ENCODE results near the gene CLEC12A.

Gene CLEC12A

DNA sequence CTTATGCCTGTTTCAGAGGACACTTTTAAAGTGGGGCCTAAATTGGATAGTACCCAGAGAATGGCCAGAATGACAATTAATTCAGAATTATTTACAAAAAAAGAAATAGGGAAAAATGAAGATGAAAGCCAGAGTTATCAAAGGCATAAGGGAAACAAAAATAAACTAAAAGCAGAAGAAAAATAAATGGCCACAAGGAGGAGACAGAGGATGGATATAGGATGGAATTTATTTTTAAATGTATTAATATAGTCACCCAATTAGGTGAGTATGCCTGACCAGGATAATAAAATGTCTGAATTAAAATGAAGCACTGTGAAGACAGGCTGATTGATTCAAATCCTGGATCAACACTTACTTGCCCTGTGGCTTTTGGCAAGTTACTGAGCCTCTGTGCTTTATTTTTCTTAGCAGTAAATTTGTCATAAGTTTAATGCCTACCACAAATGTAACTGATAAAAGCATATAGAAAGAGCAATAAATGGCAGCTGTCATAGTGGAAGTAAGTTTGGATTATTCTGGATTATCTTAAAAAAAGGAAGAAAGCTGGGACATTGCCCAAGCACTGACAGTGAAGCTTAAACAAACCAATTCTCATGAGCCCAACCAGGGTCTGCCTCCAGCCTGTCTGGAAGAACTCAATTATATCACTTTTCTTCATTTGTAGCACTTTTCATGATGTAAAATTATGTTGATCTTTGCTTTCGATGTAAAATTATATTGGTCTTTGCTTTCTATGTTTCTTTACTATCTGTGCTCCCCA is 62.8 kb downstream of the CLEC12A start:
- peak; percentile 16 for DNase-seq (ENCODE audit: low spot score)
- TF ChIP-seq, protein P1, sequence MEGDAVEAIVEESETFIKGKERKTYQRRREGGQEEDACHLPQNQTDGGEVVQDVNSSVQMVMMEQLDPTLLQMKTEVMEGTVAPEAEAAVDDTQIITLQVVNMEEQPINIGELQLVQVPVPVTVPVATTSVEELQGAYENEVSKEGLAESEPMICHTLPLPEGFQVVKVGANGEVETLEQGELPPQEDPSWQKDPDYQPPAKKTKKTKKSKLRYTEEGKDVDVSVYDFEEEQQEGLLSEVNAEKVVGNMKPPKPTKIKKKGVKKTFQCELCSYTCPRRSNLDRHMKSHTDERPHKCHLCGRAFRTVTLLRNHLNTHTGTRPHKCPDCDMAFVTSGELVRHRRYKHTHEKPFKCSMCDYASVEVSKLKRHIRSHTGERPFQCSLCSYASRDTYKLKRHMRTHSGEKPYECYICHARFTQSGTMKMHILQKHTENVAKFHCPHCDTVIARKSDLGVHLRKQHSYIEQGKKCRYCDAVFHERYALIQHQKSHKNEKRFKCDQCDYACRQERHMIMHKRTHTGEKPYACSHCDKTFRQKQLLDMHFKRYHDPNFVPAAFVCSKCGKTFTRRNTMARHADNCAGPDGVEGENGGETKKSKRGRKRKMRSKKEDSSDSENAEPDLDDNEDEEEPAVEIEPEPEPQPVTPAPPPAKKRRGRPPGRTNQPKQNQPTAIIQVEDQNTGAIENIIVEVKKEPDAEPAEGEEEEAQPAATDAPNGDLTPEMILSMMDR (IDR thresholded peaks at IDR 0.05; ENCODE audit: extremely low read depth, missing control alignments): no peak

Data from GM20000 (cell line).